Measurements from ENCODE around the gene LGALS3BP. TPM values are rescaled to one million over a fixed set of nuclear protein-coding genes. Genes with fewer than 3 reads are reported as not detected.

The LGALS3BP gene
- total RNA-seq, 1 donor from 2014 or later, result 338 TPM

DNA sequence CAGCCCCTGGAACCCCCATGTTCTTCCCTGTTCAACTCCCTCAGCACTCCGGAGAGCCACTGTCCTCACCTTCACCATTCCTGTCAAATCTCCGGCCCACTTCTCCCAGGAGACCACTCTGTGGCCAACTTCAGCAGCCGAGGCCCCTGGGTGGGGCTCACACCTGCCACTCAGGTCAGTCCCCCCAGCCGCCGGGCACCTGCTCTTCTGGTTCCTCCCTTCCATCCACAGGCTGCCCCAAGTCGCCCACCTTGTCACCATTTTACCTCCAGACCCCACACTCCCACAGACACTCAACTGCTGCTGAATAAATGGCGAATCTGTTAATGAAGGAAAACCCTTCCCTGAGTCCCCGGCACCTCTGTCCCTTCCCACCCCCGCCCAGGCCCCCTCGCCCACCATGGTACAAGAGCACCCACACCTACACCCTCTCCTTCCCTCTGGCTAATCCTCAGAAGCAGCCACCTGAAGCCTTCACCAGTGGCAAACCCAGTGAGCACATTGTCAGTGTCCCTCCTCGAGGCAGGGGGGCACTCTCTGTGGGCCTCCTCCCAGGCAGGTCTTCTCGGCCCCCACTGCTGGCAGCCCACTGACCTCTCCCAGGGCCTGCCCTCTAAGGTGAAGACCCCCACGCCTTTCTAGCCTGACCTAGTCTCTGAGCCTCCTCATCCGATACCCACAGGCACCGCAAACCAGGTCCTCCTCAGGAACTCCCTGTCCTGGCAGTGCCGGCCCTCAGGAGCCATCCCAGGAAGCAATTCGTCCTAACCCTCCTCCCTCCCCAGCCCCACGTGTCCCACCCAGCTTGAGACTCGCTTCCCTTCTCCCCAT lies 21.7 kb upstream of the LGALS3BP start:
- TF ChIP-seq, protein P1, sequence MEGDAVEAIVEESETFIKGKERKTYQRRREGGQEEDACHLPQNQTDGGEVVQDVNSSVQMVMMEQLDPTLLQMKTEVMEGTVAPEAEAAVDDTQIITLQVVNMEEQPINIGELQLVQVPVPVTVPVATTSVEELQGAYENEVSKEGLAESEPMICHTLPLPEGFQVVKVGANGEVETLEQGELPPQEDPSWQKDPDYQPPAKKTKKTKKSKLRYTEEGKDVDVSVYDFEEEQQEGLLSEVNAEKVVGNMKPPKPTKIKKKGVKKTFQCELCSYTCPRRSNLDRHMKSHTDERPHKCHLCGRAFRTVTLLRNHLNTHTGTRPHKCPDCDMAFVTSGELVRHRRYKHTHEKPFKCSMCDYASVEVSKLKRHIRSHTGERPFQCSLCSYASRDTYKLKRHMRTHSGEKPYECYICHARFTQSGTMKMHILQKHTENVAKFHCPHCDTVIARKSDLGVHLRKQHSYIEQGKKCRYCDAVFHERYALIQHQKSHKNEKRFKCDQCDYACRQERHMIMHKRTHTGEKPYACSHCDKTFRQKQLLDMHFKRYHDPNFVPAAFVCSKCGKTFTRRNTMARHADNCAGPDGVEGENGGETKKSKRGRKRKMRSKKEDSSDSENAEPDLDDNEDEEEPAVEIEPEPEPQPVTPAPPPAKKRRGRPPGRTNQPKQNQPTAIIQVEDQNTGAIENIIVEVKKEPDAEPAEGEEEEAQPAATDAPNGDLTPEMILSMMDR (conservative IDR thresholded peaks at IDR 0.05; ENCODE audit: low read depth, low read length), result no peak
- H3K4me3 ChIP-seq (ENCODE audit: low read depth, low read length), result no peak overlapping the region
- no peak for DNase-seq (ENCODE audit: low read depth)

DNA sequence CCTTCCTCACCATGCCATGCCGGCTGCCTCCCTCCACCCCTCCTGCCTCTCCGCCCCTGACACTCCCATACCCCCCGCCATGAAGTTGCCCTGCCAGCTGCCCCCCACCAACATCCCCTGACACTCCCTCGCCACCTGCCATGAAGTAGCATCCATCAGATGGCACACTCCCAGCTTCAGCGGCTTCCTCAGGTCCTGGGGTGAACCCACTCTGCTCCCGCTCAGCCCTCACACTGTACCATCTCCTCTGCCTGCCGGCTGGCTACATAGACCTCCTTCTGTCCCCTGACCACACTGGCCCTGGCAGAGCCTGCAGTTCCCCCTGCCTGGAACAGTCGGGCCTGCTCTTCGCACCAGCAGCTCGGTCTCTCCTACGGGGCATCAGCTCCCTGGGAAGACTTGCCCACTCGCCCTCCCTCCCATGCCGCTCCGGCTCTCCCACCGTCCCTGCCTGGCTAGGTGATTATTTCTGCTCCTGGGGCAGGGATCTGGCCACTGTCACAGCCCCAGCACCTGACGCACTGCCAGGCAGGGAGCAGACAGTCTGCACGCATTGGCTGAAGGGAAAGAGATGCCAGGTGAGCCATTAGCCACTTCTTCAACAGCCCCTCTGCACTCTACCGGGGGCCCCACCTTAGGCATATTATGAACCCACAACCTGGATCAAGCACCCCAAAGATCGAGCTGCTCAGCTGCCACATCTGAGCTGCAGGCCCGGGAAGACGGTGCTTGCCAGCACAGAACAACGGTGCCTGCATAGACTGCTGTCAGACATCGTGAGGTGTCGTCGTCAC lies 20.9 kb upstream of the LGALS3BP start:
- no peak for DNase-seq (ENCODE audit: low read depth)
- no peak overlapping the region for H3K4me3 ChIP-seq (ENCODE audit: low read depth, low read length)
- TF ChIP-seq, protein P1 (conservative IDR thresholded peaks at IDR 0.05; ENCODE audit: low read depth, low read length), result no peak

DNA sequence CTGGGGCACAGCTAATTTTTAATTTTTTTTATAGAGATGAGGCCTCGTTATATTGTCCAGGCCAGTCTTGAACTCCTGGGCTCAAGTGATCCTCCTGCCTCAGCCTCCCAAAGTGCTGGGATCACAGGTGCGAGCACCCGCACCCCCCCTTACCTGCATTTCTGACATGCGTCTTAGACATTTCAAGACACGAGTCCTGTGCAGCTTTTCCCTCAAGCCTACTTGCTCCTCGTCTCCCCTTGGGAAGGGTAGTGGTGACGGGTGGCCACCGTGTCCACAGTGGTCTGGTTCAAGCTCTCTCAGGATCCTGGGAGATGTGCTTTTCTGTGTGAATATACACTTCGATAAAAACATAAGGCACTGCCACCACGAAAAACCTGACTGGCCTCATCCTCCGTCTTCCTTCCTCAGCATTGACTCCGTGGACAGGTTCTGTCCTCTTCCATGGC lies 20.2 kb upstream of the LGALS3BP start:
- DNase-seq (ENCODE audit: low read depth), result no peak
- TF ChIP-seq, protein P1 (conservative IDR thresholded peaks at IDR 0.05; ENCODE audit: low read depth, low read length), result no peak

DNA sequence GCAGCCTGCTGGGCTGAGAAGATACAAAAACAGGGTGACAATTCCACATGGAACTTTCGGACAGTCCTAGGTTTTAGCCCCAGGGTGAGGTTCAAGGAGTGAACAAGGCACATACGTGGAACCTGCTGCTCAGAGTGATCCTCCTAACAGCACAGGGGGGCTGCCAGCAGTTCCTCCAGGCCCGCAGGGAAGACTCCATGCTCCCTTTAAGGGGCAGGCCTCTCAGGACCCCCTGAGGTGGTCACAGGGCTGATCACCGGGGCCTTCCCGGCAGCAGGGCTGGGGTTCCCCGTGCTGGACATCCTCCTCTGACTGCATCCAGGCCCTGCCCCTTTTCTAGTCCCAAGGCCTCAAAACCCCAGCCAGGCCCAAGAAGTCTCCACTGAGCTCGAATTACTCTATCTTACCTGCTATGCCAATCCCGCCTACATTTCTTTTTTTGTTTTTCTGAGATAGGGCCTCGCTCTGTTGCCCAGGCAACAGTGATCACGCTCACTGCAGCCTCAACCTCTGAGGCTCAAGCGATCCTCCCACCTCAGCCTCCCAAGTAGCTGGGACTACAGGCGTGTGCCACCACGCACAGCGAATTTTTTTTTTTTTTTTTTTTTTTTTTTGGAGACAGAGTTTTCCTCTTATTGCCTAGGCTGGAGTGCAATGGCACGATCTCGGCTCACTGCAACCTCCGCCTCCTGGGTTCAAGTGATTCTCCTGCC lies 19.5 kb upstream of the LGALS3BP start:
- H3K4me3 ChIP-seq (ENCODE audit: low read depth, low read length), result no peak overlapping the region
- TF ChIP-seq, protein P1 (conservative IDR thresholded peaks at IDR 0.05; ENCODE audit: low read depth, low read length), result no peak
- no peak for DNase-seq (ENCODE audit: low read depth)

More for the DNA sequence above, 20.2 kb upstream of the LGALS3BP start:
- H3K4me3 ChIP-seq (ENCODE audit: low read depth, low read length), result no peak overlapping the region

DNA sequence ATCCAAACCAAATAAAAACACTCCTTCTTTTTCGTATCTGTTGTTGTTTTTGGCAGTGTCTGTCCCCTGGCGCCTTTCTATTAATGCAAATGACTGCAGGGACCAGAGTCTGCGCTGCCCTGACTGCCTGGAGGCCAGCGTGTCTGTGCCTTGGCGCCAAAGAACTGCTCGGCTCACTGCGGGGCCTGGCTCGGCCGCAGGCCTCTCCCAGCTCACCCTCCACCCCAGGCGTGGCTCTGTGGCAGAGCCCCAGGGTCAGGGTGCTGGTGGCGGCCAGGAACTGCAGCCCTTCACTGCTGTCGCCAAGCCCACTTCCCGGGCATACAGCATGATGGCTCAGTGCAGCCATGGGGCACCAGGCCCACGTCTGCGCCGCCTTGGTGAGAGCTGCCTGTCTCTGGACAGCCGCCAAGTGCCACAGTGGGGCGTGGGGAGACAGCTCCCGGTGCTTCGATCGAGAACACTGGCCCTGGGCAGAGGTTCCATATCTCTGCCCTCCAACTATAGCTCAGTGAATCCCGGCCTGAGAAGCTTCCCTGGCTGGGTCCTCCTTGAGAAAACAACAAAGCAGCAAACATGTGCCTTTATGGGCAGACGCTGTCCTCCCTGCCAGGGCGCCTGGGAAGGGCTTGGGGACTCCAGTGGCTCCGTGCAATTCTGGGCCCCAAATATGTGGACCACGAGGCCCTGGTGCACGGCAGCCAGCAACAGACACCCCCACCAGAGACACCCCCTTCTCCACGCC lies 18.8 kb upstream of the LGALS3BP start:
- TF ChIP-seq, protein P1 (conservative IDR thresholded peaks at IDR 0.05; ENCODE audit: low read depth, low read length), result no peak
- DNase-seq (ENCODE audit: low read depth), result no peak

DNA sequence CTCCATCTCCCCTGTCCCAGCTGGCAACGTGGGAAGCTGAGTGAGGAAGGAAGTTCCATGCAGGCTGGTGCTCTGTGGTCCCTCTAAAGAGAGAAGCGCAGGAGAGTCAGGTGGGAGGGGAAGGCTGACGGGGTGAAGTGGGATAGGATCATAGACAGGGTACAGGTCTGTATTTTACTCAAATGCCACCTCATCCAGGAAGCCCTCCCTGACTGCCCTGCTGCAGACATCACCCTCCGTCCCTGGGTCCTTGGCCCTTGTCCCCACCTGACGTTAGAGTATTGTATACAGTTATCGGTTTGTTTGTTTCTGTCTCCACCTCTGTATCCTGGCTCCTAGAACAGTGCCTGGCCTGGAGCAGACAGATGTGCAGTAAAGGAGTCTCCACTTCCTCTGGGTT lies 18.2 kb upstream of the LGALS3BP start:
- TF ChIP-seq, protein P1 (conservative IDR thresholded peaks at IDR 0.05; ENCODE audit: low read depth, low read length), result no peak
- no peak for DNase-seq (ENCODE audit: low read depth)
- no peak overlapping the region for H3K4me3 ChIP-seq (ENCODE audit: low read depth, low read length)

More for the DNA sequence above, 18.8 kb upstream of the LGALS3BP start:
- no peak overlapping the region for H3K4me3 ChIP-seq (ENCODE audit: low read depth, low read length)
